ENCODE measurements around the gene RPH3AL.

Gene RPH3AL

GRCh38 chr17:332023-332422 lies 20.6 kb downstream of the RPH3AL start:
- TF ChIP-seq, protein P1, sequence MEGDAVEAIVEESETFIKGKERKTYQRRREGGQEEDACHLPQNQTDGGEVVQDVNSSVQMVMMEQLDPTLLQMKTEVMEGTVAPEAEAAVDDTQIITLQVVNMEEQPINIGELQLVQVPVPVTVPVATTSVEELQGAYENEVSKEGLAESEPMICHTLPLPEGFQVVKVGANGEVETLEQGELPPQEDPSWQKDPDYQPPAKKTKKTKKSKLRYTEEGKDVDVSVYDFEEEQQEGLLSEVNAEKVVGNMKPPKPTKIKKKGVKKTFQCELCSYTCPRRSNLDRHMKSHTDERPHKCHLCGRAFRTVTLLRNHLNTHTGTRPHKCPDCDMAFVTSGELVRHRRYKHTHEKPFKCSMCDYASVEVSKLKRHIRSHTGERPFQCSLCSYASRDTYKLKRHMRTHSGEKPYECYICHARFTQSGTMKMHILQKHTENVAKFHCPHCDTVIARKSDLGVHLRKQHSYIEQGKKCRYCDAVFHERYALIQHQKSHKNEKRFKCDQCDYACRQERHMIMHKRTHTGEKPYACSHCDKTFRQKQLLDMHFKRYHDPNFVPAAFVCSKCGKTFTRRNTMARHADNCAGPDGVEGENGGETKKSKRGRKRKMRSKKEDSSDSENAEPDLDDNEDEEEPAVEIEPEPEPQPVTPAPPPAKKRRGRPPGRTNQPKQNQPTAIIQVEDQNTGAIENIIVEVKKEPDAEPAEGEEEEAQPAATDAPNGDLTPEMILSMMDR (IDR thresholded peaks at IDR 0.05; ENCODE audit: extremely low read depth, insufficient read depth, missing control alignments): no peak
- DNase-seq (ENCODE audit: low spot score): no peak
- in situ Hi-C loops (cut with MboI; ENCODE audit: low pct_unique_long_range_greater_than_20kb, low sequenced_read_pairs, unreplicated experiment): no loop called here

- TF ChIP-seq, protein P1 (IDR thresholded peaks at IDR 0.05; ENCODE audit: extremely low read depth, insufficient read depth, missing control alignments): no peak
- no peak for DNase-seq (ENCODE audit: low spot score)
- in situ Hi-C loops (cut with MboI; ENCODE audit: low pct_unique_long_range_greater_than_20kb, low sequenced_read_pairs, unreplicated experiment): no loop called here
These were observed 21.5 kb downstream of the RPH3AL start for GRCh38 chr17:330993-331701.

GRCh38 chr17:329784-330420 lies 22.7 kb downstream of the RPH3AL start:
- DNase-seq (ENCODE audit: low spot score): no peak
- TF ChIP-seq, protein P1 (IDR thresholded peaks at IDR 0.05; ENCODE audit: extremely low read depth, insufficient read depth, missing control alignments): no peak
- in situ Hi-C loops (cut with MboI; ENCODE audit: low pct_unique_long_range_greater_than_20kb, low sequenced_read_pairs, unreplicated experiment): no loop called here

GRCh38 chr17:327971-328370 lies 24.6 kb downstream of the RPH3AL start:
- in situ Hi-C loops (cut with MboI; ENCODE audit: low pct_unique_long_range_greater_than_20kb, low sequenced_read_pairs, unreplicated experiment): no loop called here
- TF ChIP-seq, protein P1 (IDR thresholded peaks at IDR 0.05; ENCODE audit: extremely low read depth, insufficient read depth, missing control alignments): no peak
- DNase-seq (ENCODE audit: low spot score): no peak

DNA sequence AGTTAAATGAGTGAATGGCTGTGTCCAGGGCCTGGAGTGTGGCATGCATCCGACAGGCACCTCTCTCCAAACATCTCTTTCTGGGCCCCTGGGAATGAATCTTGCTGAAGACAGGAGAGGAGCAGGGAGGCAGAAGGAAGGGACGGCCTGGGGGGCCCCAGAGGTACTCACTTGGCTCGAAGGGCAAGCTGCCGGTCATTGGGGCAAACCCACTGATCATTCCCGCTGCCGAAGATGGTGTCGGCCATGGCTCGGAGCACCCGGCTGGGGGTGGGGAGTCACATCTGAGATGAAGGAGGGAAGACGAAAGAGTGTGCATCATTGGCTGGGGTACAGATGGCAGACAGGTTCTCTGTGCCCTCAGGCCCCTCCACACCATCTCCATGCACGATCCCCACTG lies 25.3 kb downstream of the RPH3AL start:
- TF ChIP-seq, protein P1 (IDR thresholded peaks at IDR 0.05; ENCODE audit: extremely low read depth, insufficient read depth, missing control alignments): no peak
- in situ Hi-C loops (cut with MboI; ENCODE audit: low pct_unique_long_range_greater_than_20kb, low sequenced_read_pairs, unreplicated experiment): no loop called here

DNA sequence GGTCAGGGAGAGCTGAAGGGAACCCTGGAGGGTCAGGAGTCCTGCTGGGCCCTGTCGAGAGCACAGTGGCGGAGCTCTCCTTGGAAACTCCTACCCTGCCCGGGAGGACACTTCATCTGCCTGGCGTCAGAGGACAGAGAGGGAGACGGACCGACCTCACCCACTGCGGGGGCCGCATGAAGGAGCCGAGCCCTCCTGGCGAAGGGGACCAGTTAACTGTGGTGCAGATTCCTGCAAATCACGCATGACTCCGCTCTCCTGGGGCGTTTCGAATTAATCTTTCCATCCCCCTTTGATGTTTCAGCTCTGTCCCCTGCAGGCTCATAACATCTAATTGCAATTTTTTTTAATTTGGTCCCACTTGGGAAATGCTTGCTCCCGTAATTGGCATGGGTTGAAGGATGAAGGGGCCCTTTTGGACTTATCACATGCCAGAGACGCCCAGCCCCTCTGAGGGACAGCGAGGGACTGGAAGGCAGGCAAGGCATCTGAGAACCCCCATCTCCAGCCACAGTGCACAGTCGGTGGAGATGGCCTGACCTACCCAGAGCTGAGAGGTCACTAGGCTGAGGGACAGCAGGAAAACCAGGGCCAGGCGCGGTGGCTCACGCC lies 26.5 kb downstream of the RPH3AL start:
- in situ Hi-C loops (cut with MboI; ENCODE audit: low pct_unique_long_range_greater_than_20kb, low sequenced_read_pairs, unreplicated experiment): no loop called here
- DNase-seq (ENCODE audit: low spot score): no peak
- TF ChIP-seq, protein P1 (IDR thresholded peaks at IDR 0.05; ENCODE audit: extremely low read depth, insufficient read depth, missing control alignments): no peak

More for the DNA sequence above, 25.3 kb downstream of the RPH3AL start:
- DNase-seq (ENCODE audit: low spot score): no peak

All from GM13977 (cell line).